ENCODE results near the gene ARHGEF7.
"Not testable (repeated sequence)": the region's sequence is repeated elsewhere in the genome, so short reads cannot be mapped to it uniquely, and the experiment has no call there.

Gene ARHGEF7

DNA sequence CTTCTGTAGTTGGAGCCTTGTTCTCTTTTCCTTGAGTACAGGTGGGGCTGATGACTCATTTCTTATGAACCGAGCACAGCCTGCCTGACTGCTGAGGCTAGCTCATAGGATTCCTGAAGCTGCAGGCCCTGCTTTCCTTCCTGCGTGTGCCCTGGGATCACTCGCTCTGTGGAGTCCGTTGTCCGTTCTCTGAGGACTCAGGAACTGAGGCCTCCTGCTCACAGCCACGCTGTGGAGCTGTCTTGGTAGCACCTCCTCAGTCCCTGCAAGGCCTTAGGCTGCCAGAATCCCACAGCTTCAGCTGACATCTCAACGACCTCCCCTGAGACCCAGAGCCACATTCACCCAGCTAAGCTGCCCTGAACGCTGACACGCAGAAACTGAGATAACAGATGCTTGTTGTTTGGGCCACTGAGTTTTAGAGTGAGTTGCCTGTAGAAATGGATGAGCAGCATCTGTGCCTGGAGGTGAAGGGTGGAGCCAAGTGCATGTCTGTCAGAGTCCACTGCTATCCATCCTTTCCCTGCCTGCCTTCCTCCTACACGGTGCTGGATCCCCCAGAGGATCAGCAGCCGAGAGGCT lies 72.9 kb downstream of the ARHGEF7 start:
- H3K27ac ChIP-seq = peak overlapping the region; percentile 33
- DNase-seq (ENCODE audit: low read depth, low spot score) = peak; percentile 37

DNA sequence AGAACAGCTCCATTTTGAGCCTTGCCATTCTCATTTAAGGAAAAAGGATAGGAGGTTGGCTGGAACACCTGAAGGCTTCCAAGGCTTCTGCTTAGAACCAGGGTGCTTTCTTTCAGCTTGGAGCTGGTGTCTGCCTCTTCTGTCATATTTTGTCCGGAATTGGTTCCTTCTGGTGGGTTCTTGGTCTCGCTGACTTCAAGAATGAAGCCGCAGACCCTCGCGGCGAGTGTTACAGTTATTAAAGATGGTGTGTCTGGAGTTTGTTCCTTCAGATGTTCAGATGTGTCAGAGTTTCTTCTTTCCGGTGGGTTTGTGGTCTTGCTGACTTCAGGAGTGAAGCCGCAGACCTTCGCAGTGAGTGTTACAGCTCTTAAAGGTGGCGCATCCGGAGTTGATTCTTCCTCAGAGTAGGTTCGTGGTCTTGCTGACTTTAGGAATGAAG lies 74.0 kb downstream of the ARHGEF7 start:
- not testable (repeated sequence) for H3K27ac ChIP-seq; DNase-seq (ENCODE audit: low read depth, low spot score)

DNA sequence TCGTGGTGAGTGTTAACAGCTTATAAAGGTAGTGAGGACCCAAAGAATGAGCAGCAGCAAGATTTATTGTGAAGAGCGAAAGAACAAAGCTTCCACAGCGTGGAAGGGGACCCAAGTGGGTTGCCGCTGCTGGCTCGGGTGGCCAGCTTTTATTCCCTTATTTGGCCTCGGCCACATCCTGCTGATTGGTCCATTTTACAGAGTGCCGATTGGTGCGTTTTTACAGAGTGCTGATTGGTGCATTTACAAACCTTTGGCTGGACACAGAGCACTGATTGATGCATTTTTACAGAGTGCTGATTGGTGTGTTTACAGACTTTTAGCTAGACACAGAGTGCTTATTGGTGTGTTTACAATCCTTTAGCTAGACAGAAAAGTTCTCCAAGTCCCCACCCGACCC lies 74.4 kb downstream of the ARHGEF7 start:
- not testable (repeated sequence) for H3K27ac ChIP-seq; DNase-seq (ENCODE audit: low read depth, low spot score)

DNA sequence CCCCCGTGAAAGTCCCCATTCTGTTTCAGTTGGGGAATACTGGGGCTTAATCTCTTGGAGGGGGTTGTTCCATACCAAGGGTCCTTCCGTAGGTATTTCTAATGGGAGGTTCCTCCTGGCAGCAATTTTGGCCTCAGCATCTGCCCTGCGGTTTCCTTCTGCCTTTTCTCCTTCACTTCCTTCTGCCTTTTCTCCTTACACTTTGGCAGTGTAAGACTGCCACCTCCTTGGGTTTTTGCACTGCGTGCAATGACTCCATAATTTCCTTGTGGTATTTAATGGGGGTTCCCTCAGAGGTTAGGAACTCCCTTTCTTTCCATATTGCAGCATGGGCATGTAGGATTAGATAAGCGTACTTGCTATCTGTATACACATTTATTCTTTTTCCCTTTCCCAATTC lies 78.1 kb downstream of the ARHGEF7 start:
- not testable (repeated sequence) for H3K27ac ChIP-seq; DNase-seq (ENCODE audit: low read depth, low spot score)

DNA sequence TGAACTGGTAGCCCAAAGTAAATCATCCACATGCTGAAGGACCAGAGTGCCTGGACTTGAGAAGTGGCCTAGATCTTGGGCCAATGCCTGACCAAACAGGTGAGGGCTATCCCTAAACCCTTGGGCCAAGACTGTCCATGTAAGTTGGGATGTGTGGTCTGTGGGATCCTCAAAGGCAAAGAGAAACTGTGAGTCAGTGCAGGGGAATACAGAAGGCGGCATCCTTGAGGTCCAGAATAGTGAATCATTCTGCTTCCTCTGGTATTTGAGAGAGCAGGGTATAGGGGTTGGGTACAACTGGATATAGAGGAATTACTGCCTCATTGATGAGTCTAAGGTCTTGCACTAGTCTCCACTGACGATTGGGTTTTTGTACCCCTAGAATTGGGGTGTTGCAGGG lies 79.5 kb downstream of the ARHGEF7 start:
- peak; percentile 49 for DNase-seq (ENCODE audit: low read depth, low spot score)

DNA sequence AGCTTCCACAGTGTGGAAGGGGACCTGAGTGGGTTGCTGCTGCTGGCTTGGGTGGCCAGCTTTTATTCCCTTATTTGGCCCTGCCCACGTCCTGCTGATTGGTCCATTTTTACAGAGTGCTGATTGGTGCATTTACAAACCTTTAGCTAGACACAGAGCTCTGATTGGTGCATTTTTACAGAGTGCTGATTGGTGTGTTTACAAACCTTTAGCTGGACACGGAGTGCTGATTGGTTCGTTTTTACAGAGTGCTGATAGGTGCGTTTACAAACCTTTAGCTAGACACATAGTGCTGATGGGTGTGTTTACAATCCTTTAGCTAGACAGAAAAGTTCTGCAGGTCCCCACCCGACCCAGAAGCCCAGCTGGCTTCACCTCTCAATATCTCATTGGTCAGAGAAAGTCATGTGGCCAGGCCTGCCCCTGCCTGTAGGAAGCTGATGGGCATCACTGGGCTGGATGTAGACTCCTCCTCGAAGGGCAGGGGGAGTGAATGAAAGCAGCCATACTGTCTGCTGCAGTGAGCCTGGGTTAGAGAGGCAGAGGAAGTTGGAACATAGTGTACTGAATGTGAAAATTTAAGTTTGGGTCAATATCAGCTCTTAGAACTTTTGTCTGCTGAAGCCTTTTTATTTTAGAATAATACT lies 83.7 kb downstream of the ARHGEF7 start:
- DNase-seq (ENCODE audit: low read depth, low spot score) = not testable (repeated sequence)

More for the DNA sequence above, 79.5 kb downstream of the ARHGEF7 start:
- peak overlapping the region; percentile 74 for H3K27ac ChIP-seq

DNA sequence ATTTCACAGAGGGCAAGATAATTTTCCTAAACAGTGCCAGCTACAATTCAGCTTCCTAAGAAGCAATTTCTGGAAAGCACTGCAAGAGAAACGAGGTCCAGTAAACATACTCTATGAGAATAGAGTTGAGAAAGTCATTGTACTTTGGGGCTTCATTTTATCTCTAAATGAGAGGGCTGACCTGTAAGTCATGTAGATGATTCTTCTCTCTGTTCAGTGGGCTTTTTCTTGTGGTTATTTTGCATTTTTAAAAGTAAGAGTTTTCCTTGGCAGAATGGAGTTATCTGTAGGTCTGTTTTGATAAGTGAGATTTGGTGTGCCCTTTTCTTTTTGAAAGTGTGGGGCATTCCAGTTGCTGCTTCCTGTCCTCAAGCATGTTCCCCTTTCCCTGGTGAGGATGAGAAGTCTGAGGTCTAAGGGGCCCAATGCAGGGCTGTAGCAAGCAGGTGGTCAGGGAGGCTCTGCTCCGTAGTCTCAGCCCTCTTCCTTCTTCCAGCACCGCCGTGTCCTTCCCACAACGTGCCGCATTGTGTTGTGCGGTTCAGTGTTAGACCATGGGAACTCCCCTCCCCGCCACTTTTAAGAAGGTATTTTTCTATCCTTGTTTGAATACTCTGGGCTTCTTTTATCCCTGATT lies 86.3 kb downstream of the ARHGEF7 start:
- DNase-seq (ENCODE audit: low read depth, low spot score) = no peak
- no peak overlapping the region for H3K27ac ChIP-seq

More for the DNA sequence above, 83.7 kb downstream of the ARHGEF7 start:
- H3K27ac ChIP-seq = not testable (repeated sequence)

DNA sequence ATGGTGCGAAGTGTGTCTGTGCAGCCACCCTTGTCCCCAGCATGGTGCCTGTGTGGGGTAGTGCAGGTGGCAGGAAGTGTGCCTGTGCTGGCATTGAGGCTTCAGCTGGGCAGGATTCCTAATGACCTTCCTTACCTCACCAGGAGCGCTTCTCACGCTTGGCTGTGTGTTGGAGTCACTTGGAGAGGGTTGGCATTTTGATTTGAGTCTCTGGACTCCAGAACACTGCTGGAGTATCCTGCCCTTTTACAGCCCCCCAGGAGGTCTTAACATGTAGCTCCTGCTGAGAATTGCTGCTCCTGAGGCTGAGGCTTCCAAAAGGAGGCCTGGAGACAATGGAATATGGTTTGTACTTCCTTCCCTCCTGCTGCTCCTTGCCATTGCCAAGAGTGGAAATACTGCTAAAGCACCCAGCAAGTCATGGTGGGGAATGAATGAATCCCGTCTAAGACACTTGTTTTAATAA lies 87.1 kb downstream of the ARHGEF7 start:
- no peak for DNase-seq (ENCODE audit: low read depth, low spot score)

DNA sequence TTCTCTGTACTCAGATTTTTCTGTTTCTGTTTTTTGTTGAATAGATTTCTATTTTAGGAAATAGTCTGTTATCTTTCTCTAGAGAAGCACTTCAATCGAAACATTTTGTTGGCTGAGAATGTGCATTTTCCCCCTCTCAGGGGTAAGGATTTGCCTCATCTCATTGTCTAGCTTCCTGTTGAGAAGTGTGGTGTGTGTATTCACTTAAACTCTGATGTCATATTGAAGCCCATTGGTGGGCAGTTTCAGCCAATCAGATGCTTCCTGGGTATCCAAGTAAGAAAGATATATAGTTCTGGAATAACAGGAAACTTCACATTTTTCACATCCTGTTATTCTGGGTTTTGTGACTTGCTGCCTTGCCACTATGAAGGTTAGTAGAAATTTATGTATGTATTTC lies 87.6 kb downstream of the ARHGEF7 start:
- no peak for DNase-seq (ENCODE audit: low read depth, low spot score)
- no peak overlapping the region for H3K27ac ChIP-seq

More for the DNA sequence above, 87.1 kb downstream of the ARHGEF7 start:
- no peak overlapping the region for H3K27ac ChIP-seq

DNA sequence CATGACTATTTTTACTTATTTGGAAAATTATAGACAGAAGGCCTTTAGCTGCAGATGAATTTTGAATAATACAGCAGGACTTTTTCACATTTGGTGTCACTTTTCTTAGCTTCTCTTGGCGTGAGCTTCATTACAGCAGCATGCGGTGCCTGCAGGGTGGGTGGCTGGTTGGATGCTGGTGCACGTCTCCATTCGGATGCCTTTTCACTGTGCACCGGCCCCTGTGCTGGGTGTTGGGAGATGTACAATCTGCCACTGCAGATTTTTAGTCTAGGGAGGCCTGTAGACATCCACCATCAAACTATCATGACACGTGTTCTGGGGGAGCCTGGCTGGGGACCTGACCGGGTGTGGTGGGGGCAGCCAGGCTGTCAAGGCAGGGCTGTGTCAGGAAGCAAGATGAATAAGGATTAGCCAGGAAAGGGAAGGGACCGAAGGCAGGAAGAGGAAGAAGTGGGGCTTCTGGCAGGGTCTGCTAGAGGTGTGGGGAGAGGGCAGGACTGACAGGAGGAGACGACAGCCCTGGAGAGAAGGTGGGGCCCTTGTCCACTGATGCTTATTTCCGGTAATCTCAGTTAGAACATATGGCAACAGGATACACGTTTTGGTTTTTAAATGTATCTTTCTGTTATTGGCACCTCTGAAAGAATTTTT lies 88.8 kb downstream of the ARHGEF7 start:
- no peak overlapping the region for H3K27ac ChIP-seq
- no peak for DNase-seq (ENCODE audit: low read depth, low spot score)

DNA sequence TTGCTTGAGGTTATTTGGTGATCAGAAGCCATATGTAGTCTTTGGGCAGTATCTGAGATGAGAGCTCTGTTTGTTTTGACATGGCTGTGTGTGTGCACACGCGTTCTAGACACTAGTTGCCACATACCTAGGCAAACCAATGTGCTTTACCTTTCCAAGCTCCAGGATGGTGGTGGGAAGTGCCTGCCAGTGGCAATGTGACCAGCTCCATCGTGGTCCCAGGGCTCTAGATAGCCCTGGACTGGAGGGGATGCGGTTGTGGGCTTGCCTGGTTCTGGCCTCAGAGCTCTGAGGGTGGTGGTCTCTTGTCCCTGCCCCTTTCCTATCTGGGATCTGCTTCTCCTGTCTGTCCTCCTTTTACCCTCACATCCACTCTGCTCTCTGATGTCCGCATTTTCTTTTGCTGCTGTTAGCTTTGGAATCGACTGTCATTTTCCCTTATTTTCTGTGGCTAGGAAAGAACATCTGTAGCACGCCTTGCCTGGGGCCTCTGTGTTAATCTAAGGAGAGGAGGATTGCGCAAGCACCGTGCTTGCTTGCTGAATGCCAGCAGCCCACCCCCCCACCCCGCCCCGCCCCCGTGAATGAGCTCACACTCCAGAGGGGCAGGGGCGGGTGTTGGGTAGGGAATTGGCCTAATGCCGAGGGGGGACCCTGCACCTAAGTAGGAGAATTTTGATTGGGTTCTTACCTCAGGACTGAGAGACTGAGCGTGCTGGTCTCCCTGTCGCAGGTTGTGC lies 89.5 kb downstream of the ARHGEF7 start:
- H3K27ac ChIP-seq = no peak overlapping the region
- no peak for DNase-seq (ENCODE audit: low read depth, low spot score)

DNA sequence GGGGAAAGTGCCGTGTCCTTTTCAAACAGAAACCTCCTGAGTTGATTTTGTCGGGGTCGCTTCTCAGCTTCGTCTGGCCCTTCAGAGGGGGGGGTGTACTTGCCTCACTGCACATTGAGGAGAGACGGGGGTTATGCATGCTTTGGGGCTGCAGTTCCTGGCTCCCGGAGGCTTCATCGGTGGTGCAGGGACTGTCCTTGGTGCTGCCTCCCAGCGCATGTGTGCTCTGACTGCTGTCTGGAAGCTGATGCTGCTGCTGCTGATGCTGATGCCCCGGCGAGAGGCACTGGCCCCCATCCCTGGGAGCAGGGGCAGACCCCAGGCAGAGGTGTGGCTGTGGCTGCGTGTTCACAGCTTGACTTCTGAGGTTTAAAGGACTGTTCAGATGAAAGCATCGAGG lies 91.0 kb downstream of the ARHGEF7 start:
- no peak overlapping the region for H3K27ac ChIP-seq
- no peak for DNase-seq (ENCODE audit: low read depth, low spot score)

DNA sequence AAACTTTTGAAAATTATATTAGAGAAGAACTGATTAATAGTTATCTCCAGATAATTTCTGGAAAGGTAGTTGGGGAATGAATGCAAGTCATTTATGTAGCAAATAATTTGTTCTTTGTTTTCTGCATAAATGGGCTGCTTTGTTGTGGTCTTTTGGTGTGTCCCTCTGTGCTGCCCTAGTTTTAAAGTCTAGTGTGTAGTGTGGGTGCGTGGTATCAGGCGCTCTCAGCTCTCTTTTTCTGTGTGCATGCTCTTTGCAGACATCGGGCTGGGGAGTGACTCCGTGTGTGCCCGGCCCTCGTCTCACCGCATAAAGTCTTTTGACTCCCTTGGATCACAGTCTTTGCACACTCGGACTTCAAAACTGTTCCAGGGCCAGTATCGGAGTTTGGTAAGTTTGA lies 94.5 kb downstream of the ARHGEF7 start:
- H3K27ac ChIP-seq = no peak overlapping the region
- no peak for DNase-seq (ENCODE audit: low read depth, low spot score)

DNA sequence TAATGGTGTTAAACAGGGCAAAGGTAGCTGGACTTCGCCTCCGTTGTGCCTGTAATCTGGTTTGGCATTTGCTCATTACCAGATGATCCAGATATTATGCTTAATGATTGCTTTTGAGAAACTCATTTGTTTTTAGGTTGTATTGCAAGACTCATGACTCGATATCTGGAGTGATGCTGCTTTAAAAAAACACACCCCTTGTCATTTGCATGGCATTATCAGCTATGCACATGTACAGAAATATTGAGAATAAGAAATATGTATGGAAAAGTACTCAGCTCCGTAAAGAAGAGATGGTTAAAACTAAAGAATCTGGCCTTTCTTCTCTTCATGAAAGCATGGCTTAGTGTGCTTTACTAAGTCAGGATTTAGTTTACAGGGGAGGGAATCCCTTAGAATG lies 95.0 kb downstream of the ARHGEF7 start:
- H3K27ac ChIP-seq = no peak overlapping the region

DNA sequence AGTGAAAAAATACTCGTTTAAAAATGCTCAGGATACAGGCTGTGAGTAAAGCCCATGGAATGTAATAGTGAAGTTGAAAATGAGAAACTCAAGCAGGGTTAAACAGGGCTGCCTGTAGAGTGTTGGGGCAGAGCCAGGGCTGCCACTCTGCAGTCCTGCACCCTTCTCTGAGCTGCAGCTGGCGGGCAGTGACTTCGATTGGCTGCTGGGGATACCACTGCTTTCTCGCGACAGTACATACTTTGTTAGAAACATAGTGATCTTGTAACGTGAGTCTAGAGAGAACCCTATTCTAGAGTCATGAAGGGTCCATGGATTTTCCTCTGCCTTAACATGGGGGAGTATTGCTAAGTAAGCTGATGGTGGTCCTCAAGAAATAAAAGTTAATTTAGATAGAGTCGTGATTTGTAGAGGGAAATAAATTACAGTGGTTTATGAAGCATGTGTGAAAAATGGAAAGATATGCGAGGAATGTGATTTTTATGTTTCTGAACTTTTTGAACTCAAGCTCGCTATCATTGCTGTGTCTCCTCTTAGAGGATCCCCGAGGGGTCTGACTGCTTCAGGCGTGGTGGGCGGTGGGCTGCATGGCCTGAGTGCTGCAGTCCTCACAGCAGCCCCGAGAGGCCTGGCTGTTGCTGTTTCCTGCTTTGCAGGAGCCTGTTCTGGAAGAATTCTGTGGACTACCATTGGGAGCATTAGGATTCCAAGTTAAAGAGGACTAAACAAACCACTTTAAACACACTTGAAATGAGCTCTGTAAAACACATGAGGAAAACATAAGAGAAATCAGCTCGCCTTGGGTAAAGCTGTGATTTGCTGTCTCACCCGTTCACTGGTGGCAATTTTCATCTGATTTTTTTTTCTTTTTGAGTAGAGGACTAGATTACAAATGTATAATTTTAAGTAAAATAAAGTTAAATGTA lies 95.7 kb downstream of the ARHGEF7 start:
- no peak overlapping the region for H3K27ac ChIP-seq
- no peak for DNase-seq (ENCODE audit: low read depth, low spot score)

More for the DNA sequence above, 95.0 kb downstream of the ARHGEF7 start:
- DNase-seq (ENCODE audit: low read depth, low spot score) = no peak

DNA sequence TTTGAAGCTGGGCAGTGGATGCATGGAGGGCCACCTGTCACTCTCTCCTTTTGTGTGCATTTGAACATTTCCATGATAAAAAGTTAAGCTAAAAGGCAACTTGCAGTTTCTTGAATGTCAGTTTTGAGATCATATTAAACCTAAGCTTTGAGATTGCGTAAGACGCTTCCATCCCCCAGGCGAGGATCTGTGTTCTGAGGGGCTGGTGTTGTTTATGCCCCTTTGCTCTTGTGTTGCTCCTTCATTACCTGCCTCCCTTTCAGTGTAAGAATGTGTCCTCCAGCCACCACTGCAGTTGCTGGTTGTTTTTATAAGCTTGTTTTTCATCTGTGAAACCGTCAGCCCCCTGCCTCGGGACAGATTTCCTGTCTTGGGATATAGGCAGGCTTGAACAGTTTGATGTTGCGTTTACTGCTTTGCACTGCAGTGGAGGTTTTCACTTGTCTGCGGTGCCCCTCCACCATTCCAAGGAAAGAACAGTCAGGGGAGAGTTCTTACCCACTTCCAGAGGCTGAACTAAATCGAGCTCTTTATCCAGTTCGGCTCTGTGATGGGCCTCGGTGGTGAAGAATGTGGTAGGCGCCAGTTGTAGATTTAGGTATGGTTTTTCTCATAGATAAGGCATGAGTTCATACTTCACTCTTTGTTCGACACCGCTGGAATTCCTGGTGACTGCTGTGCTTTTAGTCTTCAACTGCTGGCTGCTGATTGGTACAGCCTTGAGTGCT lies 96.8 kb downstream of the ARHGEF7 start:
- no peak overlapping the region for H3K27ac ChIP-seq

DNA sequence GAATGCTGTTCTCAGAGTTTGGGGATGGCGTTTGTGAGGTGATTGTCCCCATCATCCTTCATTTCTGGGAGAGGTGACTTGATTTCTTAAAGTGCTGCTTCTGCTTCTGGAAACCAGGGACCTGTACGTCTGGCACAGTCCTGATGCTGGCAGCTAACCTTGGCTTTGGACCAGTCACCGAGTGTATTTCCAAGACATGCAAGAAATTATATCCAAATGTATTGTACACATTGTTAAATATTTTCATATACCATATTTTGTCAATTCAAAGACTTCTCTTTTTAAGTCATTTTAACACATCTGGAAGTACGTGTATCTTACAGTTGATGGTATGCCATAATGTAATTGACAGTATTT lies 97.4 kb downstream of the ARHGEF7 start:
- no peak overlapping the region for H3K27ac ChIP-seq
- DNase-seq (ENCODE audit: low read depth, low spot score) = no peak

More for the DNA sequence above, 96.8 kb downstream of the ARHGEF7 start:
- no peak for DNase-seq (ENCODE audit: low read depth, low spot score)

DNA sequence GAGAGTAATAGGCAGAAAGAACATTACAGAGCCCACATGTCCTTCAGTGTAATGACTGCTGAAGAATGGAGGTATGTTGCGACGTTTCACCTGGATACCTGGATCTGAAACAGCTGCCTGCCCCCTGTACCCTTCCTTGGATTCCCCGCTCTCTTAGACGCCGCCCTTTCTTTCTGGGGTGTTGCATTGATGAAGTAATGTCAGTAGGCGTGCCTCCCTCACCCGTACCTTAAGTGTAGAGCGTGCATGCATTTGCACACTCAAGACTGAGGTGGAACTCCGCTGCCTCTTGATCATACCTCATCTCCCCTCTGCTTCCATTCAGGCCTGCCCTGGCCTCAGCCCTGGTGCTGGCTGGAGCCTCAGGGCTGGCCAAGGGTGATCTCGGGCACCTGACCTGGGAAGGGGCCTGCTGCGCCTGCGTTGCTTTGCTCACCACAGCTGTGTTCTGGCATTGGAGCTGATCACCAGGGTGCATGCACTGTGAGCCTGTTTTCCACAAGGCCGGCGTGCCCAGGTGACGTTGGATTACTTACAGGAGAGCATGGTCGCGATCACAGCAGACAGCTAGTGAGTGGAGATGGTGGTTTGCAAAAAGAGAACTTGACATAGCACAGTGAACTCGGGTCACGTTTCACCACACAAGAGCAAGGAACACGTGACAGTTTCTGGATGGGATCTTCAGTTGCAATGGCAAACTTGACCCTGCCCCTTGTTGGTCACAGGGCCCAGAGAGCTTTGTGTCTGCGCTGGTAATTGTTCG lies 99.0 kb downstream of the ARHGEF7 start:
- no peak overlapping the region for H3K27ac ChIP-seq
- DNase-seq (ENCODE audit: low read depth, low spot score) = no peak
